SU-DHL-6 (cell line): ENCODE results near the gene CSN1S1.

Experiments used
- EZH2phosphoT487 ChIP-seq: fragments of 200-600 bp; sonication (generic), shearing (Covaris generic); conservative IDR thresholded peaks from 2 replicates; pipeline ENCODE4 v1.6.1; 2018; ENCODE audit warnings: mild to moderate bottlenecking, antibody characterized with exemption, low read length, moderate library complexity, mixed read lengths
- TF ChIP-seq, protein P1 (sequence below): fragments of 200-600 bp; sonication (generic); IDR thresholded peaks from one replicate; pipeline ENCODE4 v1.5.1; 2017; ENCODE audit warnings: antibody characterized with exemption, mild to moderate bottlenecking, low read length, moderate library complexity; ENCODE audit not compliant: insufficient read depth, poor library complexity, severe bottlenecking

DNA sequence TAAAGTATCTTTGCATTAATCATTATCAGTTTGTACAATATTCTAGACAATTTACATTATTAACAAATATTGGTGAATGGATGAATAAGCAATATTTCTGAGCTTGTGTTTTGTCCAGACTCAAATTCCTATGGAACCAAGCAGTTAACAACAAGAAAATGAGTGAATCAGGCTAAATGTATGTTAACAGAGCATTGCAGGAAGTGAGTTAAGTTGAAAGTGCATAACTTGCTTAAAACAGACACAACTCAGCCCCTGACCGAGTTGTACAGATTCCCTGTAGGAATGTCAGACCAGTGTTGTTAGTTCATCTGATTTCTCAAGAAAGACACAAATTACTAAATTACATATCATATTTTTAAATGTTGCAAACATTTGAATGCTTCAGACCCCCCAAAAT is 23.7 kb upstream of the CSN1S1 start:
- TF ChIP-seq, protein P1, sequence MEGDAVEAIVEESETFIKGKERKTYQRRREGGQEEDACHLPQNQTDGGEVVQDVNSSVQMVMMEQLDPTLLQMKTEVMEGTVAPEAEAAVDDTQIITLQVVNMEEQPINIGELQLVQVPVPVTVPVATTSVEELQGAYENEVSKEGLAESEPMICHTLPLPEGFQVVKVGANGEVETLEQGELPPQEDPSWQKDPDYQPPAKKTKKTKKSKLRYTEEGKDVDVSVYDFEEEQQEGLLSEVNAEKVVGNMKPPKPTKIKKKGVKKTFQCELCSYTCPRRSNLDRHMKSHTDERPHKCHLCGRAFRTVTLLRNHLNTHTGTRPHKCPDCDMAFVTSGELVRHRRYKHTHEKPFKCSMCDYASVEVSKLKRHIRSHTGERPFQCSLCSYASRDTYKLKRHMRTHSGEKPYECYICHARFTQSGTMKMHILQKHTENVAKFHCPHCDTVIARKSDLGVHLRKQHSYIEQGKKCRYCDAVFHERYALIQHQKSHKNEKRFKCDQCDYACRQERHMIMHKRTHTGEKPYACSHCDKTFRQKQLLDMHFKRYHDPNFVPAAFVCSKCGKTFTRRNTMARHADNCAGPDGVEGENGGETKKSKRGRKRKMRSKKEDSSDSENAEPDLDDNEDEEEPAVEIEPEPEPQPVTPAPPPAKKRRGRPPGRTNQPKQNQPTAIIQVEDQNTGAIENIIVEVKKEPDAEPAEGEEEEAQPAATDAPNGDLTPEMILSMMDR: no peak
- TF ChIP-seq EZH2phosphoT487: no peak
